ENCODE measurements around the gene TNFAIP8L2. TPM values are rescaled to one million over a fixed set of nuclear protein-coding genes. Genes with fewer than 3 reads are reported as not detected.

The TNFAIP8L2 gene
- polyA plus RNA-seq, 2 of the 4 experiments (the other 2 are of a cell fraction), result not detected

DNA sequence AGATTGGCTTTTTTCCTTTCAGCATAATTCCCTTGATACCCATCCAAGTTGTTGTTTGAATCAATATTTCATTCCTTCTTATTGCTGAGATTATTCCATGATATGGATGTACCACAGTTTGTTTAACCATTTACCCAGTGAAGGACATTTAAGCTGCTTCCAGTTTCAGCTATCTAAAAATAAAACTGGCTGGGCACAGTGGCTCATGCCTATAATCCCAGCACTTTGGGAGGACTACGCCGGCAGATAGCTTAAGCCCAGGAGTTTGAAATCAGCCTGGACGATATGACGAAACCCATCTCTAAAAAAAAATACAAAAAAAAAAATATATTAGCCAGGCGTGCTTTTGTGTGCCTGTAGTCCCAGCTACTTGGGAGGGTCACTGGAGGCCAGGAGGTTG lies 42.6 kb upstream of the TNFAIP8L2 start (continued):
- TF ChIP-seq, protein P1, sequence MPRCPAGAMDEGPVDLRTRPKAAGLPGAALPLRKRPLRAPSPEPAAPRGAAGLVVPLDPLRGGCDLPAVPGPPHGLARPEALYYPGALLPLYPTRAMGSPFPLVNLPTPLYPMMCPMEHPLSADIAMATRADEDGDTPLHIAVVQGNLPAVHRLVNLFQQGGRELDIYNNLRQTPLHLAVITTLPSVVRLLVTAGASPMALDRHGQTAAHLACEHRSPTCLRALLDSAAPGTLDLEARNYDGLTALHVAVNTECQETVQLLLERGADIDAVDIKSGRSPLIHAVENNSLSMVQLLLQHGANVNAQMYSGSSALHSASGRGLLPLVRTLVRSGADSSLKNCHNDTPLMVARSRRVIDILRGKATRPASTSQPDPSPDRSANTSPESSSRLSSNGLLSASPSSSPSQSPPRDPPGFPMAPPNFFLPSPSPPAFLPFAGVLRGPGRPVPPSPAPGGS (IDR thresholded peaks at IDR 0.05), result no peak
- TF ChIP-seq ZFP36 (IDR thresholded peaks at IDR 0.05; ENCODE audit: borderline replicate concordance, partially characterized antibody) (no peak), BHLHE40 (IDR thresholded peaks at IDR 0.05; ENCODE audit: low read depth, low read length) (no peak), GATA3 (IDR thresholded peaks at IDR 0.05; ENCODE audit: borderline replicate concordance) (no peak), JUNB (IDR thresholded peaks at IDR 0.05) (no peak), TP53 (CRISPR knock-in tag; IDR thresholded peaks at IDR 0.05) (no peak)
- TF ChIP-seq, protein P2, sequence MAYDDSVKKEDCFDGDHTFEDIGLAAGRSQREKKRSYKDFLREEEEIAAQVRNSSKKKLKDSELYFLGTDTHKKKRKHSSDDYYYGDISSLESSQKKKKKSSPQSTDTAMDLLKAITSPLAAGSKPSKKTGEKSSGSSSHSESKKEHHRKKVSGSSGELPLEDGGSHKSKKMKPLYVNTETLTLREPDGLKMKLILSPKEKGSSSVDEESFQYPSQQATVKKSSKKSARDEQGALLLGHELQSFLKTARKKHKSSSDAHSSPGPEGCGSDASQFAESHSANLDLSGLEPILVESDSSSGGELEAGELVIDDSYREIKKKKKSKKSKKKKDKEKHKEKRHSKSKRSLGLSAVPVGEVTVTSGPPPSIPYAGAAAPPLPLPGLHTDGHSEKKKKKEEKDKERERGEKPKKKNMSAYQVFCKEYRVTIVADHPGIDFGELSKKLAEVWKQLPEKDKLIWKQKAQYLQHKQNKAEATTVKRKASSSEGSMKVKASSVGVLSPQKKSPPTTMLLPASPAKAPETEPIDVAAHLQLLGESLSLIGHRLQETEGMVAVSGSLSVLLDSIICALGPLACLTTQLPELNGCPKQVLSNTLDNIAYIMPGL (CRISPR knock-in tag; IDR thresholded peaks at IDR 0.05; ENCODE audit: borderline replicate concordance), result no peak

DNA sequence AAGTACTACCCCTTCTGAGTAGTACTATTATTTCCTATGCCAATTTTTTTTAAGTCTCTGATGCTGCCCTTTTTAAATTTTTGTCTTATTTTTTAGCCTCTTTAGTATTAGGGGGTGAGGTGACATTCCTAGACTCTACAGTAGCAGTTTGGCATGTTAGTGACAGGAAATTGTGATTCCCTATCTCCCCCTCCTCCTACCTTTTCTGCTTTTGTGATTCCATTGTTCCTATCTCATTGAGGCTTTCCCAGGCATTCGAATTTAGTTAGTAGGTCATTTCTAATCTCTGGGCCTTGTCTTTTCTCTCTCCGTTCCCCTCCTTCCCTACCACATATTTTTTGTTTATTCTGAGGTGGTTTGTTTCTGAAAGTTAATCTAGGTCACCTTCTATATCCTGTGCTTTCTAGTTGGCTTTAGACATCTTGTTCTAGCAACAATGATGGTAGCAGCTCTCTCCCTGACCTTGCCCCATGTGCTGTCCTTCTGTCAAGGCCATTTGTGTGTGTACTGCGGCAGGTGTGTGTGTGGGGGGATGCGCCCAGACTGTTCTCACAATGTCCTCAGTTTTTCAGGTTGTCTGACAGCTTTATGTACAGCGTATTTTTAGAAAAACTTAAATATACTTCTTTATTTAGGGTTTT lies 31.6 kb upstream of the TNFAIP8L2 start:
- 75% methylated on average over 5 of the region's 5 CpGs for WGBS (ENCODE audit: missing lambda C conversion rate)
- TF ChIP-seq NR3C1 (IDR thresholded peaks at IDR 0.05) (no peak), JUNB (IDR thresholded peaks at IDR 0.05) (no peak), RFX5 (IDR thresholded peaks at IDR 0.05) (no peak), EHF (CRISPR knock-in tag; IDR thresholded peaks at IDR 0.05) (no peak), FOSL2 (IDR thresholded peaks at IDR 0.05) (no peak), FOSL2 (CRISPR knock-in tag; IDR thresholded peaks at IDR 0.05) (no peak), JUN (IDR thresholded peaks at IDR 0.05) (no peak), KDM1A (IDR thresholded peaks at IDR 0.05; ENCODE audit: low read depth) (no peak), ZC3H11A (IDR thresholded peaks at IDR 0.05) (no peak), BHLHE40 (IDR thresholded peaks at IDR 0.05; ENCODE audit: low read depth, low read length) (no peak), POLR2AphosphoS2 (conservative IDR thresholded peaks at IDR 0.05; ENCODE audit: low read length) (no peak), TFCP2L1 (CRISPR knock-in tag; IDR thresholded peaks at IDR 0.05) (no peak), SMC3 (IDR thresholded peaks at IDR 0.05) (no peak), HOXB13 (CRISPR knock-in tag; IDR thresholded peaks at IDR 0.05; ENCODE audit: low read depth) (no peak), NPAS2 (CRISPR knock-in tag; IDR thresholded peaks at IDR 0.05; ENCODE audit: borderline replicate concordance) (no peak), MYC (IDR thresholded peaks at IDR 0.05; ENCODE audit: borderline replicate concordance, low read length) (no peak), ZFP36 (IDR thresholded peaks at IDR 0.05; ENCODE audit: borderline replicate concordance, partially characterized antibody) (no peak)
- TF ChIP-seq, protein P1 (IDR thresholded peaks at IDR 0.05), result no peak
- TF ChIP-seq, protein P3, sequence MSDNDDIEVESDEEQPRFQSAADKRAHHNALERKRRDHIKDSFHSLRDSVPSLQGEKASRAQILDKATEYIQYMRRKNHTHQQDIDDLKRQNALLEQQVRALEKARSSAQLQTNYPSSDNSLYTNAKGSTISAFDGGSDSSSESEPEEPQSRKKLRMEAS (IDR thresholded peaks at IDR 0.05), result no peak
- ChIA-PET CTCF (interaction anchor here (1.3 to 2.4 kb wide), 3 partner anchors 25 to 32 kb away, joined by 4 to 7 read pairs (median 5); partner anchors contain the start of gene TNFAIP8L2), POLR2A (no interaction called here)
- Histone ChIP-seq H3K9me3 (no peaks in the 10 kb centered on the region), H3K4me2 (no peak overlapping the region), H3K27ac (no peak overlapping the region), H3K4me3 (no peak overlapping the region), H3K4me1 (no peaks in the 10 kb centered on the region)
- DNase-seq (ENCODE audit: low read depth in 1 of 2, low spot score in 1 of 2) (no peak), ATAC-seq (no peak), FAIRE-seq (no peak)

Measured in A549 (cell line).